Stimulated activated CD8-positive, alpha-beta memory T cell treated with anti-CD3 and anti-CD28 coated beads, Interleukin-15, amount 100 ng/mL, for 1 hour (primary cell): Measurements from ENCODE around the gene STAC2.

Experiments
- DNase-seq: peaks from one replicate; pipeline ENCODE4 v3.0.0-alpha.2; 2020; ENCODE audit warnings: low read depth

The STAC2 gene

GRCh38 chr17:39161962-39162361 lies 63.8 kb downstream of the STAC2 start:
- no peak for DNase-seq
